ENCODE measurements around the gene PSMC3.

The PSMC3 gene

DNA sequence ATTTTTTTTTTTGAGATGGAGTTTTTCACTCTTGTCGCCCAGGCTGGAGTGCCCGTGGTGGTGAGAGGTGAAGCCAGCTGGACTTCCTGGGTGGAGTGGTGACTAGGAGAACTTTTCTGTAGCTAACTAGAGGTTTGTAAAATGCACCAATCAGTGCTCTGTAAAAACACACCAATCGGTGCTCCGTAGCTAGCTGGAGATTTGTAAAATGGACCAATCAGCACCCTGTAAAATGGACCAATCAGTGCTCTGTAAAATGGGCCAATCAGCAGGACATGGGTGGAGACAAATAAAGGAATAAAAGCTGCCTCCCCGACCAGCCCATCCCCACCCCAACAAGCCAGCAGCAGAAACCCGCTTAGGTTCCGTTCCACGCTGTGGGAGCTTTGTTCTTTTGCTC is 27.1 kb upstream of the PSMC3 start:
- H3K4me2 ChIP-seq (ENCODE audit: low read length): no peak overlapping the region
- H3K18ac ChIP-seq (ENCODE audit: low read length): no peak overlapping the region
- no peak overlapping the region for H2BK5ac ChIP-seq (ENCODE audit: low read length)
- H4K8ac ChIP-seq (ENCODE audit: low read depth, low read length): no peak overlapping the region
- no CpG with 5 or more reads among the region's 8 CpGs for WGBS (ENCODE audit: extremely low coverage, insufficient coverage, low lambda C conversion rate)
- H2BK120ac ChIP-seq (ENCODE audit: low read depth, low read length): no peak overlapping the region
- no peak overlapping the region for H2AK5ac ChIP-seq (ENCODE audit: low read length)
- no peak overlapping the region for H4K5ac ChIP-seq (ENCODE audit: low read length)
- H3K23ac ChIP-seq (ENCODE audit: low read length): no peak overlapping the region
- no peak overlapping the region for H2BK15ac ChIP-seq (replicated peaks; ENCODE audit: low read depth)
- DNase-seq: no peak
- H3K36me3 ChIP-seq (ENCODE audit: control insufficient read depth, insufficient read depth, low read length): peaks cover 1% of the 10 kb centered on the region
- H3K79me2 ChIP-seq (ENCODE audit: control insufficient read depth, insufficient read depth, low read length): no peaks in the 10 kb centered on the region
- no peak overlapping the region for H3K4ac ChIP-seq (ENCODE audit: low read depth, low read length)
- no peak overlapping the region for H3K9ac ChIP-seq (ENCODE audit: low read length)
- H3K27ac ChIP-seq (ENCODE audit: low read depth, low read length): no peak overlapping the region
- no peak overlapping the region for H3K56ac ChIP-seq (ENCODE audit: low read length)
- H3K4me1 ChIP-seq (ENCODE audit: control insufficient read depth, low read depth, low read length): no peaks in the 10 kb centered on the region
- H3K4me3 ChIP-seq (ENCODE audit: low read length): no peak overlapping the region
- no peaks in the 10 kb centered on the region for H3K27me3 ChIP-seq (ENCODE audit: insufficient read depth, low read length, poor library complexity)
- no peaks in the 10 kb centered on the region for H3K79me1 ChIP-seq (ENCODE audit: low read length)

DNA sequence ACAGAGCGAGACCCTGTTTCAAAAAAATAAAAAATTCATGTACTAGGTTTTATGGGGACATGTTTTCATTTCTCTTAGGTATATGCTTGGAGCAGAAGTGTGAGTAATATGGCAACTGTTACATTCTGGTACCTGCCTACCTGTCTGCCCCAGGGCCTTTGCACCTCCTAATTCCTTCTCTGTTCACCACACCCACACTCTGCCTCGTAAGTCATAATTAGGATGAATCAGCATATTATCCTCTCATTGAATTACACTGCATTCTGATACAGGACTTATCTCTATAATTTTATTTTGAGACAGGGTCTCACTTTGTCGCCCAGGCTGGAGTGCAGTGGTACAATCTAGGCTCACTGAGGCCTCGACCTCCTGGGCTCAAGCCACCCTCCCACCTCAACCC is 25.8 kb upstream of the PSMC3 start:
- Histone ChIP-seq H3K36me3 (ENCODE audit: control insufficient read depth, insufficient read depth, low read length) (peaks cover 1% of the 10 kb centered on the region), H3K23ac (ENCODE audit: low read length) (no peak overlapping the region), H3K27me3 (ENCODE audit: insufficient read depth, low read length, poor library complexity) (no peaks in the 10 kb centered on the region), H3K18ac (ENCODE audit: low read length) (no peak overlapping the region), H3K79me1 (ENCODE audit: low read length) (no peaks in the 10 kb centered on the region), H4K5ac (ENCODE audit: low read length) (no peak overlapping the region), H3K79me2 (ENCODE audit: control insufficient read depth, insufficient read depth, low read length) (no peaks in the 10 kb centered on the region), H3K4ac (ENCODE audit: low read depth, low read length) (no peak overlapping the region), H2AK5ac (ENCODE audit: low read length) (no peak overlapping the region), H3K4me3 (ENCODE audit: low read length) (no peak overlapping the region), H4K8ac (ENCODE audit: low read depth, low read length) (no peak overlapping the region), H2BK5ac (ENCODE audit: low read length) (no peak overlapping the region), H3K4me2 (ENCODE audit: low read length) (no peak overlapping the region), H3K4me1 (ENCODE audit: control insufficient read depth, low read depth, low read length) (no peaks in the 10 kb centered on the region), H3K9ac (ENCODE audit: low read length) (no peak overlapping the region), H3K27ac (ENCODE audit: low read depth, low read length) (no peak overlapping the region), H3K56ac (ENCODE audit: low read length) (no peak overlapping the region), H2BK120ac (ENCODE audit: low read depth, low read length) (no peak overlapping the region), H2BK15ac (replicated peaks; ENCODE audit: low read depth) (no peak overlapping the region)
- DNase-seq: no peak
- no CpG with 5 or more reads among the region's 4 CpGs for WGBS (ENCODE audit: extremely low coverage, insufficient coverage, low lambda C conversion rate)

DNA sequence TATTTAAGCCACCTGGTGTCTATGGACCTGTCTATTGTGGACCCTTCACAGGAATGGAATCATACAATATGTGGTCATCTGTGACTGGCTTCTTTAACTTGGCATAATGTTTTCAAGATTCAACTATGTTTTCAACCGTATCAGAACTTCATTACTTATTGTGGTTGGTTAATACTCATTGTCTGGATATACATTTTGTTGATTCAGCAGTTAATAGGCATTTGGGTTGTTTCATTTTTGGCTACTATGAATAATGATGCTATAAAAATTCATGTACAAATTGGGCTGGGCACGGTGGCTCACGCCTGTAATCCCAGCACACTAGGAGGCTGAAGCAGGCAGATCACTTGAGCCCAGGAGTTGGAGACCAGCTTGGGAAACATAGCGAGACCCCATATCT is 25.2 kb upstream of the PSMC3 start:
- no peak overlapping the region for H3K56ac ChIP-seq (ENCODE audit: low read length)
- H3K4ac ChIP-seq (ENCODE audit: low read depth, low read length): no peak overlapping the region
- no peak overlapping the region for H3K9ac ChIP-seq (ENCODE audit: low read length)
- H3K4me2 ChIP-seq (ENCODE audit: low read length): no peak overlapping the region
- WGBS (ENCODE audit: extremely low coverage, insufficient coverage, low lambda C conversion rate): no CpG with 5 or more reads among the region's 4 CpGs
- H3K4me3 ChIP-seq (ENCODE audit: low read length): no peak overlapping the region
- H3K4me1 ChIP-seq (ENCODE audit: control insufficient read depth, low read depth, low read length): no peaks in the 10 kb centered on the region
- H2BK120ac ChIP-seq (ENCODE audit: low read depth, low read length): no peak overlapping the region
- no peak for DNase-seq
- no peaks in the 10 kb centered on the region for H3K79me1 ChIP-seq (ENCODE audit: low read length)
- H4K8ac ChIP-seq (ENCODE audit: low read depth, low read length): no peak overlapping the region
- H3K27ac ChIP-seq (ENCODE audit: low read depth, low read length): no peak overlapping the region
- H3K23ac ChIP-seq (ENCODE audit: low read length): no peak overlapping the region
- no peak overlapping the region for H2BK5ac ChIP-seq (ENCODE audit: low read length)
- H2AK5ac ChIP-seq (ENCODE audit: low read length): no peak overlapping the region
- no peak overlapping the region for H3K18ac ChIP-seq (ENCODE audit: low read length)
- no peaks in the 10 kb centered on the region for H3K27me3 ChIP-seq (ENCODE audit: insufficient read depth, low read length, poor library complexity)
- peaks cover 1% of the 10 kb centered on the region for H3K36me3 ChIP-seq (ENCODE audit: control insufficient read depth, insufficient read depth, low read length)
- H2BK15ac ChIP-seq (replicated peaks; ENCODE audit: low read depth): no peak overlapping the region
- no peak overlapping the region for H4K5ac ChIP-seq (ENCODE audit: low read length)
- no peaks in the 10 kb centered on the region for H3K79me2 ChIP-seq (ENCODE audit: control insufficient read depth, insufficient read depth, low read length)

DNA sequence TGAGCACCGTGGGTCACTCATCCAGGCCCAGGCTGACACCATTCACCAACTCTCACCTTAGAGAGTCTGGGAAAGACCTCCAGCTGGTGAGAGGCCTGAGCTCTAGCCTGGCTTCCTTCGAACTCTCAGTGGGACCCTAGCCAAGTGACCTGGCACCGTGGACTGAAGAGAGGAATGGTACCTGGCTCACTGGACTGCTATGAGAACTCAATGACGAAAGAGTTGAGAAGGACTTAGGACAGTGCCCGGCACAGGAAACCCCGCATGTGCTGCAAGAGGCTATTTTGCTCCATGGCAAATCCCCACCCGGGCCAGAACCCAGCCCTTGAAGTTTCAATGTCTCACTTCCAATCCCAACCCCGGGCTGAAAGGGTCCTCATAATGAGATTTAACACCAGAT is 23.3 kb upstream of the PSMC3 start:
- H3K27me3 ChIP-seq (ENCODE audit: insufficient read depth, low read length, poor library complexity): no peaks in the 10 kb centered on the region
- no peak overlapping the region for H2BK15ac ChIP-seq (replicated peaks; ENCODE audit: low read depth)
- no peak overlapping the region for H3K4me3 ChIP-seq (ENCODE audit: low read length)
- no peaks in the 10 kb centered on the region for H3K4me1 ChIP-seq (ENCODE audit: control insufficient read depth, low read depth, low read length)
- no peak overlapping the region for H3K4ac ChIP-seq (ENCODE audit: low read depth, low read length)
- H3K23ac ChIP-seq (ENCODE audit: low read length): no peak overlapping the region
- no peak overlapping the region for H2BK120ac ChIP-seq (ENCODE audit: low read depth, low read length)
- H3K9ac ChIP-seq (ENCODE audit: low read length): no peak overlapping the region
- H3K27ac ChIP-seq (ENCODE audit: low read depth, low read length): no peak overlapping the region
- no peak overlapping the region for H4K8ac ChIP-seq (ENCODE audit: low read depth, low read length)
- H2BK5ac ChIP-seq (ENCODE audit: low read length): no peak overlapping the region
- H3K18ac ChIP-seq (ENCODE audit: low read length): no peak overlapping the region
- peaks cover 1% of the 10 kb centered on the region for H3K36me3 ChIP-seq (ENCODE audit: control insufficient read depth, insufficient read depth, low read length)
- H2AK5ac ChIP-seq (ENCODE audit: low read length): no peak overlapping the region
- WGBS (ENCODE audit: extremely low coverage, insufficient coverage, low lambda C conversion rate): no CpG with 5 or more reads among the region's 8 CpGs
- H3K79me1 ChIP-seq (ENCODE audit: low read length): no peaks in the 10 kb centered on the region
- no peak overlapping the region for H3K56ac ChIP-seq (ENCODE audit: low read length)
- DNase-seq: no peak
- H4K5ac ChIP-seq (ENCODE audit: low read length): no peak overlapping the region
- no peak overlapping the region for H3K4me2 ChIP-seq (ENCODE audit: low read length)
- no peaks in the 10 kb centered on the region for H3K79me2 ChIP-seq (ENCODE audit: control insufficient read depth, insufficient read depth, low read length)

DNA sequence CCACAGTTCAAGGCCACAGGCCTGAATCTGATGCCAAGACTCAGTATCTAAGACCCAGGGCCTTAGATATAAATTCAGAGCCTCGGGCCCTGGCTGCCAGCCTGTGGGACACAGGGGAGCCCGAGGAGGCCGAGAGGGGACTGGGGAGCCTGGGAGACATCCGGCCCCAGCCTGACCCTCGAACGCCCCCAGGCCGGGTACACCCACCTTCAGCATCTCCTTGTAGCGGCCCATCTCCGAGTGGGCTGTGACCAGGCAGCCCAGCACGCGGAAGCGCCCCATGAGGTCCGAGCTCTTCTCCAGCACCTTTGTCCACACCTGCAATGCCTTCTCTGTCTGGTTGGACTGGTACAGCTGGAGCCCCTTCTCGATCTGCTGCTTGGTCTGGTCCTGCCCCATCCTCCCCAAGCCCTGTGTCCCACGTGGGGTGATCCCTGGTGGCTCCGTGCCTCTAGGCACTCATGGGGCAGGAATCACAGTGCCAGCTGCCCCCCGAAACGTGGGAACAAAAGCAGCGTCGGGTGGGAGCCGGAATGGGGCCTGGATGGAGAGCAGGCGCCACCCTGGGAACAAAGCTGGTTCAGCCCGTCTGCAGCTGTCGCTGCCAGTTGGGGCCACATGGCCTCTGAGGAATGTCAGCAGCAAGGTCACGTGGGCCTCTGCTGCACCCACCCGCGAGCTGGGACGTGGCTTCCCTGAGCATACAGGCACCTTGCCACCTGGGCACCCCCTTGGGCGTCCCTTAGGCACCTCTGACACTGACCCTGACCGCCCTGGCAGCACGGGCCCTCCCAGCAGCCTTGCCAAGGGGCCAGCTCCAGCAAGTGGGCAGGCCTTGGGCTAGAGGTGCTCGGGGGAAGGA is 22.6 kb upstream of the PSMC3 start, which contains the start of gene RAPSN:
RAPSN (minus strand) TSS at position 571 of the 862 bp plus-strand sequence; CDS start at position 399, 172 bp downstream.
- Histone ChIP-seq H2BK15ac (replicated peaks; ENCODE audit: low read depth) (no peak within 1 kb of the TSS), H2BK120ac (ENCODE audit: low read depth, low read length) (no peak within 1 kb of the TSS), H2AK5ac (ENCODE audit: low read length) (no peak within 1 kb of the TSS), H4K8ac (ENCODE audit: low read depth, low read length) (no peak within 1 kb of the TSS), H3K4me3 (ENCODE audit: low read length) (no peak within 1 kb of the TSS), H3K23ac (ENCODE audit: low read length) (no peak within 1 kb of the TSS), H3K79me1 (ENCODE audit: low read length) (no peaks in the 10 kb centered on the region), H3K4me2 (ENCODE audit: low read length) (no peak within 1 kb of the TSS), H3K79me2 (ENCODE audit: control insufficient read depth, insufficient read depth, low read length) (no peaks in the 10 kb centered on the region), H3K27me3 (ENCODE audit: insufficient read depth, low read length, poor library complexity) (no peaks in the 10 kb centered on the region), H4K5ac (ENCODE audit: low read length) (no peak within 1 kb of the TSS), H3K9ac (ENCODE audit: low read length) (no peak within 1 kb of the TSS), H3K18ac (ENCODE audit: low read length) (no peak within 1 kb of the TSS), H3K36me3 (ENCODE audit: control insufficient read depth, insufficient read depth, low read length) (peaks cover 1% of the 10 kb centered on the region), H3K27ac (ENCODE audit: low read depth, low read length) (no peak within 1 kb of the TSS), H2BK5ac (ENCODE audit: low read length) (no peak within 1 kb of the TSS), H3K56ac (ENCODE audit: low read length) (no peak within 1 kb of the TSS), H3K4ac (ENCODE audit: low read depth, low read length) (no peak within 1 kb of the TSS), H3K4me1 (ENCODE audit: control insufficient read depth, low read depth, low read length) (no peaks in the 10 kb centered on the region)
- DNase-seq: no peak
- no CpG with 5 or more reads among the region's 32 CpGs for WGBS (ENCODE audit: extremely low coverage, insufficient coverage, low lambda C conversion rate)

DNA sequence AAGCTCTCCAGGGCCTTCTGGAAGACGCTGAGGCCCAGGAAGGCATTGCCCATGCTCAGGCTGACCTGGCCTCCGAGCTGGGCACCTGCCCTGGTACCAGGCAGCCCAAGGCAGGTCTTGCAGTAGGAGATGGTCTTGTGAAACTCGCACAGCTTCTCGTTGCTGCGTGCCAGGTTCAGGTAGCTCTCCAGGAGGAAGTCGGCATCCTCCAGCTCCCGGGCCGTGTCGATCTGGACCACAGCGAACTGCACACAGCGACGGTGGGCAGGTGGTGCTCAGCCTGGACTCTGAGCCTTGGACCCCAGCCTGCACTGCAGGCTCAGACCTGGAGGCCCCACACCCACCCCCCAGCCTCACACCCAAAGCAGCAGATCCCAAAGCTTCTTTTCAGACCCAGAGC is 21.7 kb upstream of the PSMC3 start:
- no peak overlapping the region for H3K4me3 ChIP-seq (ENCODE audit: low read length)
- H4K8ac ChIP-seq (ENCODE audit: low read depth, low read length): no peak overlapping the region
- no peak for DNase-seq
- H3K4me1 ChIP-seq (ENCODE audit: control insufficient read depth, low read depth, low read length): no peaks in the 10 kb centered on the region
- H3K56ac ChIP-seq (ENCODE audit: low read length): no peak overlapping the region
- no peak overlapping the region for H2AK5ac ChIP-seq (ENCODE audit: low read length)
- no peak overlapping the region for H3K23ac ChIP-seq (ENCODE audit: low read length)
- WGBS (ENCODE audit: extremely low coverage, insufficient coverage, low lambda C conversion rate): no CpG with 5 or more reads among the region's 12 CpGs
- no peak overlapping the region for H3K27ac ChIP-seq (ENCODE audit: low read depth, low read length)
- no peaks in the 10 kb centered on the region for H3K27me3 ChIP-seq (ENCODE audit: insufficient read depth, low read length, poor library complexity)
- H2BK120ac ChIP-seq (ENCODE audit: low read depth, low read length): no peak overlapping the region
- no peaks in the 10 kb centered on the region for H3K79me1 ChIP-seq (ENCODE audit: low read length)
- H3K79me2 ChIP-seq (ENCODE audit: control insufficient read depth, insufficient read depth, low read length): no peaks in the 10 kb centered on the region
- no peak overlapping the region for H2BK15ac ChIP-seq (replicated peaks; ENCODE audit: low read depth)
- no peaks in the 10 kb centered on the region for H3K36me3 ChIP-seq (ENCODE audit: control insufficient read depth, insufficient read depth, low read length)
- no peak overlapping the region for H2BK5ac ChIP-seq (ENCODE audit: low read length)
- no peak overlapping the region for H3K9ac ChIP-seq (ENCODE audit: low read length)
- no peak overlapping the region for H3K4ac ChIP-seq (ENCODE audit: low read depth, low read length)
- H3K4me2 ChIP-seq (ENCODE audit: low read length): no peak overlapping the region
- H3K18ac ChIP-seq (ENCODE audit: low read length): no peak overlapping the region
- H4K5ac ChIP-seq (ENCODE audit: low read length): no peak overlapping the region

Data from mesendoderm (in vitro differentiated cells).